Activated CD4-positive, CD25-positive, alpha-beta regulatory T cell (primary cell): ENCODE measurements around the gene MYRFL.
"Not testable (repeated sequence)": the region's sequence is repeated elsewhere in the genome, so short reads cannot be mapped to it uniquely, and the experiment has no call there.

Source experiments
- DNase-seq, 4 experiments: peaks; one replicate each; lab custom pipeline; 2025; lab: John Stamatoyannopoulos, UW

MYRFL gene

GRCh38 chr12:69988481-69989321 lies 163.7 kb downstream of the MYRFL start:
- DNase-seq, result no peak

- no peak for DNase-seq
These were observed 166.8 kb downstream of the MYRFL start for GRCh38 chr12:69991690-69992288.

GRCh38 chr12:69993433-69993832 lies 168.4 kb downstream of the MYRFL start:
- DNase-seq, result no peak

- not testable (repeated sequence) for DNase-seq
These were observed 169.1 kb downstream of the MYRFL start for GRCh38 chr12:69994086-69994485.

DNA sequence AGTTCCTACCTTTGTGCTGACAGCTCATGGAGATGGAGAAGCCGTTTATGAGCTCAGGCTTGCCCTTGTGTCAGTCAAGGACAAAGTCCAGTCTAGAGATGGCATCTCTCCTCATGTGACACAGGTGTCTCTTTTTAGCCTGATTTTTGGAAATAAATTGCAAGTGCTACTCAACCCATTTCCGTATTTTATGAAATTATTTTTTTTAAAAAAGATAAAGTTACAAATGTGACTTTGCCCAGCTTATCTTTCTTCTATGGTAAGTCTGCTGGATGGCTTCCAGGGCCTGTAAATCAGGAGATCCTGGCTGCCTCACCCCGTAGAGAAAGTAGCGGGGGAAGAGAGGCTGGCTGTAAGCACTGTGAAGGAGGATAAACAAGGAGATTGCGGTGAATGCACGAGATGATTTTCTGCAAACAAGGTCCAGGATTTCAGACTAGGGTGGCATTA lies 169.7 kb downstream of the MYRFL start:
- no peak for DNase-seq

GRCh38 chr12:69996241-69996640 lies 171.2 kb downstream of the MYRFL start:
- no peak for DNase-seq

GRCh38 chr12:69996722-69997121 lies 171.7 kb downstream of the MYRFL start:
- DNase-seq, result no peak

- DNase-seq, result no peak
These were observed 173.0 kb downstream of the MYRFL start for GRCh38 chr12:69998011-69998410.

DNA sequence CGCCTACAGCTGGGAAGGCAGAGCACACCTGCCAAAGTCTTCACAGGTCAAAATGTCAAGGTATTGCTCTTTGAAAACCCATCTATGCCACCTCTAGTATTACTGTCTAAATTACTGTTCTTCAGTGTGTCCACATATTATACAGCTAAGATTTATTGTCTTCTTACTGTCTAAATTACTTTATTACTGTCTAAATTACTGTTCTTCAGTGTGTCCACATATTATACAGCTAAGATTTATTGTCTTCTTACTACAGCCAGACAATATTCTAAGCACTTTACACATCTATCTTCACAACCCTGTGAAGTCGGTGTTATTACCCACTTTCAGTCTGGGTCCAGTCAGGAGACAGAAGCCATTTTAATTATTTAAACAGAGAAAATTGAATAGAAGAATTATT lies 173.9 kb downstream of the MYRFL start:
- DNase-seq, result no peak

DNA sequence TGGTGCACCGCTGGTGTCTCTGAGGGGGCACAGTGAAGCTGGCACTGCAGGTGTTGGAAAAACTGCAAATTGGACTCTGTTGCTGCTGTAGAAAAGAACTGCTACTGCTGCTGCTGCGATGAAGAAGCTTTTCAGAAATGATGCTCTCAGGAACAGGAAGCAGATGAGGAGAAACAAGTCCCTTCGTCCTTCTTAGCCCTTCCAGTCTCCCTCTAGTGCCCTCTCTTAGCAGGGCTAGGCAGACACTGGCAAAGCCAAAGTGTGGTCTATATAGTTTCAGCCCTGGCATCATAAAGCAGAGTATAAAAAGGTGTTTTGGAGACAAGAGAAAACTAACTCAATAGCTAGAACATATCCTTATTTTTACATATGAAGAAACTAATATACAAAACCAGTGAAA lies 174.5 kb downstream of the MYRFL start:
- DNase-seq, result no peak

GRCh38 chr12:70002097-70002911 lies 177.3 kb downstream of the MYRFL start:
- no peak for DNase-seq

GRCh38 chr12:70002912-70003255 lies 177.9 kb downstream of the MYRFL start:
- no peak for DNase-seq

GRCh38 chr12:70005864-70006618 lies 181.0 kb downstream of the MYRFL start:
- DNase-seq, result no peak

GRCh38 chr12:70006619-70006973 lies 181.6 kb downstream of the MYRFL start:
- DNase-seq, result no peak

DNA sequence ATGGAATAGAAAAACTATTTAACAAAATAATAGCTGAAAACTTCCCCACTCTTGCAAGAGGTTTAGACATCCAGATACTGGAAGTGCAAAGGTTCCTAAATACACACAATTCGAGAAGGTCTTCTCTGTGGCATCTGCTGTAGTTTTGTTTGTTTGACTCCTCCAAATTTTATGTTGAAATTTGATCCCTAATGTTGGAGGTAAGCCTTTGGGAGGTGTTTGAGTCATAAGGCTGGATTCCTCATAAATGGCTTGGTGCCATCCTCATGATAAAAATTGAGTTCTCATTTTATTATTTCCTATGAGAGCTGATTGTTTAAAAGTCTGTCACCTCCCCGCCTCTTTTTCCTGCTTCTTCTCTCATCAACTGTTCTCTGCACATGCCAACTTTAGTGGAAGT lies 182.7 kb downstream of the MYRFL start:
- DNase-seq, result no peak
